Activated T-helper 1 cell treated with anti-CD3 and anti-CD28 coated beads, Interleukin-12 subunit alpha, Interleukin-12 subunit beta, Interleukin-2, Interleukin-4 antibody, amounts not matched to agents 30 ng/mL and 10 ng/mL and 1 ng/mL, durations not matched to agents 14 hours and 24 hours and 36 hours (primary cell): ENCODE measurements around the gene DNM1. TPM values are rescaled to one million over a fixed set of nuclear protein-coding genes. Genes with fewer than 3 reads are reported as not detected.

Experiments
- DNase-seq: peaks from one replicate; pipeline ENCODE4 v3.0.0; 2021; ENCODE audit warnings: low spot score
- H3K27ac Mint-ChIP-seq: one replicate; pipeline ENCODE4 v1.8.0; 2021; ENCODE audit warnings: mild to moderate bottlenecking, mixed read lengths
- H3K27me3 Mint-ChIP-seq: one replicate; pipeline ENCODE4 v1.8.0; 2022; ENCODE audit warnings: mild to moderate bottlenecking, moderate library complexity, mixed read lengths; ENCODE audit not compliant: insufficient read depth
- H3K36me3 Mint-ChIP-seq: one replicate; pipeline ENCODE4 v1.8.0; 2021; ENCODE audit warnings: low read depth, mixed read lengths
- H3K4me1 Mint-ChIP-seq: one replicate; pipeline ENCODE4 v1.8.0; 2021; ENCODE audit warnings: low read depth, mixed read lengths
- H3K4me3 Mint-ChIP-seq: one replicate; pipeline ENCODE4 v1.8.0; 2021; ENCODE audit warnings: mild to moderate bottlenecking, moderate library complexity, mixed read lengths
- H3K9me3 Mint-ChIP-seq: one replicate; pipeline ENCODE4 v1.8.0; 2021; ENCODE audit warnings: mixed read lengths
- intact Hi-C: fragments of 100-400 bp; cut with micrococcal nuclease; formaldehyde crosslinking; loops from one replicate; pipeline ENCODE4 v1.15.1; 2024
- total RNA-seq: library from RNA; stranded (reverse); gene quantifications from 2 replicates; pipeline ENCODE4 v1.2.3, GENCODE V29; 2022

The DNM1 gene
- total RNA-seq, 1 donor from 2014 or later: 1.4 TPM

DNA sequence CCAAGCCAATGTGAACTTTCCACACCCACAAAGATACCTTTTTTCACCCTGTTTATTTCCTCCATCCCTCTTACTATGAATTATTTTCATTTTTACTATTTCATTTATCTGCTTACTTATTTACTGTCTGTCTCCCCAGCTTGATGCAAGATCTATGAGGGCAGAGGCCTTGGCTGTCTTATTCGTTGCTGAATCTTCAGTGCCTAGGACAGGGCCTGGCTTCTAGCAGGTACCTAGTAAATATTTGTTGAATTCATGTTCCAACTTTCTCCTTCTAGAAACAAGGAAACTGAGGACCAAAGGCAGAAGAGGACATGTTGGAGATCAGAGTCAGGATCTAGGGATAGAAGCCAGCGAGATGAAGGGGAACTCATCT lies 543 bp upstream of the DNM1 start:
- Mint-ChIP-seq H3K27me3 (peaks cover 23% of the 10 kb centered on the region), H3K4me1 (peaks cover 21% of the 10 kb centered on the region), H3K4me3 (peak overlapping the region; percentile 78), H3K36me3 (peaks cover 2% of the 10 kb centered on the region), H3K27ac (peak overlapping the region; percentile 83), H3K9me3 (no peaks in the 10 kb centered on the region)
- intact Hi-C loops: loop anchor here (1.0 to 5.0 kb wide), 6 partner anchors 11 to 350 kb away; partner anchors contain the start of genes BBLN, CIZ1, GOLGA2 and SPTAN1
- no peak for DNase-seq

DNA sequence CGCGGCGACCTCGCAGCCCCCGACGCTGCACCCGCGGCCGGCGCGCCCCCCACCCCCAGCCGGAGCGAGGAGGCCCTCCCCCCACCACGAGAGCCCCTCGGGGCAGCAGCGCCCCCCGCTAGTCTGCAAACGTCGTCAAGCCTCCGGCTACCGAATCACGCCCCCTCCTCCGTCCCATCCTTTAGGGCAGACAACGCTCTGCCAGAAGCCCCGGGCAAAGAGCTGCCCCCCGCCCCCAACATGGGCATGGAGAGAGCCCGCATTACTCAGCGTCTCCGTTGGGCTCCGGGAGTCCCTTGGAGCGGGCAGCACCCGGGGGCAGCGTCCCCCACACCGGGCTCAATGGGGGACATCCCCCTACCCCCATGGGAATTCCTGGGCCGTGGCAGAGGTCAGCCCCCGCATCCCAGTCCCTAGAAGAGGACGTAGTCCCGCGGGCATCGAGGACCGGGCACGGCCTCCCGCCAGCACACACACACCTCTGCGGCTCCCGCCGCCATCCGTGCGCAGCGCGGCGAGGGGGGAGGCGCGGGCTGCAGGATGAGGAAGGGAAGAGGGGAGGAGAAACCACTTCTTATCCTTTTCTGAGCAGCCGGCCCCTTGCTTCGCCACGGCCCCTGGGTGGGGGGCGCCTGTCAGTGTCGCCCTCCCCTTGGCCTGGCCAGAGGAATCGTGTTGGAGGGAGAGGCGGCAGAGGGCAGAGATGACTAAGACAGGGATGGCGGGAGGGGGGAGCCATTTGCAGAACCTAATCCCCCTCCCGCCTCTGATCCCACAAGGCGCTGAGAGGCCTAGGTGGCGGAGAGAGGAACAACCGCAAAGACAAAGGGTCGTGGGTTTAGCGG lies 750 bp downstream of the DNM1 start:
- H3K9me3 Mint-ChIP-seq: no peaks in the 10 kb centered on the region
- H3K4me3 Mint-ChIP-seq: peak overlapping the region; percentile 53
- peaks cover 31% of the 10 kb centered on the region for H3K27me3 Mint-ChIP-seq
- intact Hi-C loops: loop anchor here (1.0 to 5.0 kb wide), 6 partner anchors 13 to 348 kb away; partner anchors contain the start of genes BBLN, CIZ1, GOLGA2 and SPTAN1
- peaks cover 2% of the 10 kb centered on the region for H3K36me3 Mint-ChIP-seq
- DNase-seq: no peak
- no peak overlapping the region for H3K27ac Mint-ChIP-seq
- peaks cover 21% of the 10 kb centered on the region for H3K4me1 Mint-ChIP-seq

DNA sequence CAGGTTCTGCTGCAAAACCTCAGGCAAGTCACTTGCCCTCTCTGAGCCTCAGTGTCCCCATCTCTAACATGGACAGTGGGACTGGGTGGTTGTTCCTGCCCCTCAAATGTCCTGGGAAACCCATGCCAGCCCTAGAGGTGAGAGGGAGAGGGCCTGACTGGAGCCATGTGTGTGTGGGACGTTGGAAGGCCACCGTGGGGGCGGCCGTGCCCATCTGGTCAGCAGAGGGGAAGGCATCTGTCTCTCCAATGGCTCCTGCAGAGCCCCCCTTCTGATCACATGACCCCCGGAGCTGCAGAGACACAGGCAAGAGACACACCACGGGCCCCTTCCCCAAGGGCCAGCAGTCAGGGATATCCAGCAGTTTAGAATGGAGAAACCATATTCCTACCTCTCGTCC lies 1.7 kb downstream of the DNM1 start:
- H3K4me3 Mint-ChIP-seq: no peak overlapping the region
- H3K36me3 Mint-ChIP-seq: peaks cover 2% of the 10 kb centered on the region
- H3K4me1 Mint-ChIP-seq: peaks cover 21% of the 10 kb centered on the region
- intact Hi-C loops: loop anchor here (5.0 kb wide), 2 partner anchors 72 to 347 kb away; partner anchors contain the start of genes GOLGA2, SPTAN1 and SWI5
- no peak overlapping the region for H3K27ac Mint-ChIP-seq
- no peak for DNase-seq
- H3K9me3 Mint-ChIP-seq: no peaks in the 10 kb centered on the region
- peaks cover 31% of the 10 kb centered on the region for H3K27me3 Mint-ChIP-seq

DNA sequence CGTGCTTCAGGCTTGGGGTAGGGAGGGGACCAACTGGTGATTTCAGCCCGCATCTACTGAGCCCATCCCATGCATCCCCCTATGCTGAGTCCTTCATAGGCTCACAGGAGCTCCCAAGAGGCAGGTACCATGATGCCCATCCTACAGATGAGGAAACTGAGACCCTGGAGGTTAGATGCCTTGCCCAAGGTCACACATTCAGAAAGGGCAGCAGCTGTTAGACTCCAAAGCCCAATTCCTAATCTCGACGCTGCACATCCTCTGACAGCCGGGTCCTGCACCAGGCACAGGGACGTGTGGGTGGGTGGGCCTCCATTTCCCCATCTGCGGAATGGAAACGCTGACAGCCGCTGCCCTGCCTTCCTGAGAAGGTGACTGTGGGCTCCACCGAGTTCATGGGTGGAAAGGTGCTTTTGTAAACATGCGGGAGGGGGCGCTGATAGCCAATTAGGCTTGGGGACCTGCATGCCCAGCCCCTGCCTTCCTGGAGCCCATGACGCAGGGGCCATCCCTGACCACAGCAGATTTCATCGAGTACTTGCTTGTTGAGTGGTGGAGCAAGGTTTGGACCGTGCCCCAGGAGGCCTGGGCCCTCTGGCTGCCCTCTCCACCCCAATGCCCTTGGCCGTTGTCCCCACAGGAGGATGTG lies 2.2 kb downstream of the DNM1 start:
- Mint-ChIP-seq H3K4me3 (no peak overlapping the region), H3K4me1 (peaks cover 21% of the 10 kb centered on the region), H3K9me3 (no peaks in the 10 kb centered on the region), H3K27ac (no peak overlapping the region), H3K27me3 (peaks cover 32% of the 10 kb centered on the region), H3K36me3 (peaks cover 2% of the 10 kb centered on the region)
- no peak for DNase-seq
- intact Hi-C loops: no loop called here

DNA sequence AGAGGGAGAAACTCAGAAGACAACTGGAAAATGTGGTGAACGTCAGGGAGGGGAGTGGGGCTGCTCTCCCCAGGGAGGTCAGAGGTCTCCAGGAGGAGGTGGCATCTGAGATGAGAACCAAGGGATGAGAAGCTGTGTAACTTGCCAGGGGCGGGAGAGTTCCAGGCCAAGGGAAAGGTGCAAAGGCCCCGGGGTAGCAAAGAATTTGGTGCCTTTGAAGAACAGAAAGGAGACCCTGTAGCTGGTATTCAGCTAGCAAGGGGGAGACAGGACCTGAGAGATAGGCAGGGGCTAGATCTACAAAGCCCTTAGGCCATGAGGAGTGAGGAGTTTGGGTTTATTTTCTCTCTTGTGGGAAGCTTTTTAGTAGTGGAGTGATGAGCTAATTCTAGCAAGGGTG lies 3.3 kb downstream of the DNM1 start:
- Mint-ChIP-seq H3K27ac (no peak overlapping the region), H3K4me3 (no peak overlapping the region), H3K9me3 (no peaks in the 10 kb centered on the region), H3K4me1 (peaks cover 21% of the 10 kb centered on the region), H3K27me3 (peaks cover 40% of the 10 kb centered on the region), H3K36me3 (peaks cover 2% of the 10 kb centered on the region)
- DNase-seq: no peak
- intact Hi-C loops: no loop called here

DNA sequence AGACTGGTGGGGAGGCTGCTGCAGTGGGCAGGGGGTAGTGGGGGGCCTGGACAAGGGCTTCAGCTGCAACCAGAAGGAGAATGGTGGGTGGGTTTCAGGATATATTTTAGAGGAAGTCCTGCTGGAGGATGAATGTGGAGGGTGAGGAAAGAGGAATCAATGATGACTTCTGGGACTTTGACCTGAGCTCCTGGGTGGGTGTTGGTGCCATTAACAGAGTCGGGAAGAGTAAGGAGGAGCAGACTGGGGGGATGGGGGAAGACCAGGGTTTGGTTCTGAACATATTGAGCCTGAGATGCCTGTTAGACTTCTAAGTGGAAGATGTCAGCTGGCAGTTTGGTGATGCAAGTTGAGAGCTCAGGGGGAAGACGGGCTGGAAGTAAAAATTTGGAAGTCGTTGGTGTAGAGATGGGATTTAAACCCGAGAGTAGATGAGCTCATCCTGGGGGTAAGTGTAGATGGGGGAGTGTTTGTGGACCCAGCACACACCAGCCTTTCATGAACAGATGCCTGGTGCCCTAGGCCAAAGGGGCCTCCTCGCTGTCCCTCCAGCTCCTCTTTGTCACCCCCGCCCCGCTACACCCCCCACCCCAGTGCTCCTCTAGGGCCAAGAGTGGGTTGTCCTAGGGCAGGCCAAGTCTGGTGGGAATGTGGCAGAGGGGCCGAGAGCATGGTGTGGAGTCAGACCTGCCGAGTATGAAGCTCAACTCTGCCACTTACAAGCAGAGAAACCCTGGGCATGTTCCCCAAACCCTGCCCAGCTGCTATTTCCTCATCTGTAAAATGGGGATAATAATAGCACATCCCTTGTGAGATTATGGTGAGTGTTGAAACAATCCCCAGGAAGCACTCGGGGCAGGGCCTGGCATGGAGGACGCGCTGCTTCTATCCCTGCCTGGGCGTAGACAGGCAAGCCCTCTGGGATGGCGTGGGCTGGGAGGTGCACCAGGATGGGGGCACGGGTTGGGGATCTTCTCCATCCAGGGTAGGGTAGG lies 4.0 kb downstream of the DNM1 start:
- Mint-ChIP-seq H3K27me3 (peaks cover 43% of the 10 kb centered on the region), H3K27ac (no peak overlapping the region), H3K9me3 (no peaks in the 10 kb centered on the region), H3K4me1 (peaks cover 14% of the 10 kb centered on the region), H3K36me3 (peaks cover 2% of the 10 kb centered on the region), H3K4me3 (no peak overlapping the region)
- no peak for DNase-seq
- intact Hi-C loops: no loop called here

DNA sequence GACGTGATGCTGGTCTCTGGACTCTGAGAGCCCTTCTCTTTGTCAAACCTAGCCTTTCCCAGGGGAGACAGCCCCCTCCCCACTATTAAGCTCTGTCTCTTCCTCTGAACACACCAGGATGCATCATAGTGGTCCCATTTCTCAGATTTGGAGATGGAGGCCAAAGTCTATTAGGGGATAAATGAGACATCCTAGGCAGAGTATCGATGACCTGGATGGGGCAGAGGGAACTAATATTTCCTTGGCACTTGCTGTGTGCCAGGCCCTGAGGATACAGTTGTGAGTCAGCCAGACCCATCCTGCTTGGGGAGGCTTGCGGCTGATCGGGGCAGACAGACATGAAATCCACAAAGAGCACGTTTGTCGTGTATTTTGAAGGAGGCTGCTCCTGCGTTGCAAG lies 5.2 kb downstream of the DNM1 start:
- H3K27me3 Mint-ChIP-seq: peaks cover 44% of the 10 kb centered on the region
- H3K36me3 Mint-ChIP-seq: no peaks in the 10 kb centered on the region
- H3K9me3 Mint-ChIP-seq: no peaks in the 10 kb centered on the region
- no peak for DNase-seq
- H3K27ac Mint-ChIP-seq: no peak overlapping the region
- H3K4me3 Mint-ChIP-seq: no peak overlapping the region
- intact Hi-C loops: no loop called here
- H3K4me1 Mint-ChIP-seq: peaks cover 4% of the 10 kb centered on the region

DNA sequence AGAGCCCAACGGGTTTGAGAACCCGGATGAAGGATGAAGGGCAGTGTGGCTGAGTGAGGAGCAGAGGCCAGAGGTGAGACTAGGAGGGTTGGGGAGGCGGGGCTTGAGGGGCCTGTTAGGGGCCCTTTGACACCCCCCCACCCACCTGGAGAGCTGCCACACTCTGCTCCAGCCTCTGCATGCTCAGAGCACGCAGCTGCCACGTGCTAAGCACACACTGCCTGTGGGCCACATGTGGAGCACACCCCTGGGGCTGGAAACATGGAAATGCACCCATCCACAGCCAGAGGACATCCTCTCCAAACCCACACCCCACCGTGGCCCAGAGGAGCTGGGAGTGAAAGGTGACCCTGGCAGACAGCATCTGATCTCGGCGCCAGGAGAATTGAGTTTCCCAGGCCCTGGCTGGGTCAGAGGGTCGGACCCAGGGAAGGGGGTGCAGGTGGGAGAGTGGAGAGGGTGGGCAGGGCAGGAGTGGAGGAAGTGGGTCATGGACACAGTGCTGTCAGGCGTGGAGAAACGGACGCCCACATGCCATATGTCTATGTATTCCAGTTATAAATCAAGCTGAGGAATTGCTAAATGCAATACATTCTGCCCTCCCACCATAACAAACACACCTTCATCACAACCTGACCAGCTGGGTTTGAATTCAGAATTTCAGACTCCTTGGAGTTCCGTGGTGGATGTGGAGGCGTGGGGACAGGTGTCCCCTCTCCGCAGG lies 5.9 kb downstream of the DNM1 start:
- H3K27ac Mint-ChIP-seq: no peak overlapping the region
- H3K9me3 Mint-ChIP-seq: no peaks in the 10 kb centered on the region
- H3K36me3 Mint-ChIP-seq: no peaks in the 10 kb centered on the region
- intact Hi-C loops: no loop called here
- peaks cover 41% of the 10 kb centered on the region for H3K27me3 Mint-ChIP-seq
- no peak for DNase-seq
- H3K4me1 Mint-ChIP-seq: peaks cover 4% of the 10 kb centered on the region
- no peak overlapping the region for H3K4me3 Mint-ChIP-seq

DNA sequence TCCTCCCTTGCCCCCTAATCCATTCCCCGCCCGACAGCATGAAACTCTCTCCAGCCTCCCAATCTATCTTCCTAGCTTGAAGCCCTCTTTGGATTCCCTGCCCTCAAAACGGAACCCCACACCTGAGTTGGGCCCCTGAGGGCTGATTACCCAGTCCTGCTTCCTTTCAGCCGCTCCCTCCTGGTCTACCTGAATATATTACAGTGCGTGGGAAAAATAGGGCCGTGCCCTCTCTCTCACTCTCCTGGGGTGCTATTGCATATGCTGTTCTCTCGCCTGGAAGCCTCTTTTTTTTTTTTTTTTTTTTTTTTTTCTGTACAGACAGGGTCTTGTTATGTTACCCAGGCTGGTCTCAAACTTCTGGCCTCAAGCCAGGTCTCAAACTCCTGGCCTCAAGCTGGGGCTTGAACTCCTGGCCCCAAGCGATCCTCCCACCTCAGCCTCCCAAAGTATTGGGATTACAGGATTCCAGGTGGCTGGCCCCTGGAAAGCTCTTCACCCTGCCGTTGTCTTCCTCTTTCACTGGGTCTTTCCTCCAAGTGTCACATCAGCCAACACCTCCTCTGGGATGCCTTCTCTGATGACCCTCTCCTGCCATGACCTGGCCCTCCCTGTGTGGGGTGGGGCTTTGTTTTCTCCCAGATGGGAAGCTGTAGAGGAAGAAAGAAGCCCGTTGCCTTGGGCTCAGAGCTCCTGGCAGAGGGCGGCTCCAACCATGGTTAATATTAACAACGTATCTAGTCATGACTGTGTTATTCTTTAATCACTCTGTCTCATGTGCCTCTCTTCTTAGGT lies 8.2 kb downstream of the DNM1 start:
- Mint-ChIP-seq H3K27ac (no peak overlapping the region), H3K4me1 (no peaks in the 10 kb centered on the region), H3K36me3 (no peaks in the 10 kb centered on the region), H3K9me3 (no peaks in the 10 kb centered on the region), H3K27me3 (peaks cover 32% of the 10 kb centered on the region), H3K4me3 (no peak overlapping the region)
- DNase-seq: no peak
- intact Hi-C loops: no loop called here

DNA sequence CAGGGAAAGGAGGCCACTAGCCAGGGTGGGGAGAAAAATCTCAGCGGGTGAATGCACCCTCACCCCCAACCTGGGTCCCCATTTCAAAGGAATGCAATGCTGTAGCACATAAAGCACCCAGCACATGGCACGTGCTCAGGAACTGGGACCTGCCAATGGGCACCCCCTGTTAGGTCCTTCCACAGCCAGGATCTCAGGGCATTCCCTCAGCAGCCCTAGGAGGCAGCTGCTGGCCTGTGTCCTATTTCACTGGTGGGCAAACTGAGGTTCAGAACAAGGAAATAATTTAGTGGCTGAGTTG lies 8.8 kb downstream of the DNM1 start:
- Mint-ChIP-seq H3K9me3 (no peaks in the 10 kb centered on the region), H3K27ac (no peak overlapping the region), H3K36me3 (no peaks in the 10 kb centered on the region), H3K27me3 (peaks cover 27% of the 10 kb centered on the region), H3K4me3 (no peak overlapping the region), H3K4me1 (no peaks in the 10 kb centered on the region)
- intact Hi-C loops: no loop called here
- no peak for DNase-seq

DNA sequence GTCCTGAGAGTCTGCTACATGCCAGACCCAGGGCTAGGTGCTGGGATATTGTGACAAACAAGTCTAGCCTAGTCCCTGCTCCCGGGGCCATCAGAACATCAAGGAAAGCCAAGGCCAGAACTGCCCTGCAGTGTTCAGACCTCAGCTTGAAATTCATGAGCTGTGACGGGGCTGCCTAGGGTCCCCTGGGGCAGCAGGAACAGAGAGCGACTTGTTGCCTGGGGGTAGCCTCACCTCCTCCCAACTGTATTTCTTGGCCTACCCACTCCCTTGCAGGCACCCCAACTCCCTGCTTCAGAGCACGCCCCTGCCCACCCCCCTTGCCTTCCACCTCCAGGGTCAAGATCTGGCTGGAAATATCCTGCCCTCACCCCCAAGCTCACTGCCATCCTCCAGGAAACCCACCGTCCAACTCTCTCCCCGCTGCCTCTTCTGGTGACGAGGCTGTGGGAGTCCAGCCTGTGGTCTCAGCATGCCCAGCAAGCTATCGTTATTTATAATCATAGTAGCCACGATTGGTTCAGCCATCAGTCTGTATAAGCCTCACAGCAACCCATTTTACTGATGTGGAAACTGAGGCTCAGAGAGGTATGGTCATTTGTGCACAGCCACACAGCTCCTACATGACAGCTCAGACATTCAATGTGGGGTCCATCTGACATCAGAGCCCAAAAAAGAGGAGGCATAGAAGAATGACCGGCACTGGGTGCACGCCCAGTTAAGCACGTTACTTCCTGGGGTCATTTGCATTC lies 10.7 kb downstream of the DNM1 start:
- Mint-ChIP-seq H3K36me3 (no peaks in the 10 kb centered on the region), H3K27ac (no peak overlapping the region), H3K27me3 (peaks cover 16% of the 10 kb centered on the region), H3K4me3 (no peak overlapping the region), H3K4me1 (peaks cover 7% of the 10 kb centered on the region), H3K9me3 (no peaks in the 10 kb centered on the region)
- no peak for DNase-seq
- intact Hi-C loops: no loop called here
